Stimulated activated CD4-positive, alpha-beta T cell treated with anti-CD3 and anti-CD28 coated beads, Interleukin-2, amount 100 ng/mL, for 4 hours (primary cell): ENCODE measurements around the gene ENAM.
A peak's percentile ranks its signal among the peaks of the same experiment; 100 is the strongest.
"Not testable (repeated sequence)": the region's sequence is repeated elsewhere in the genome, so short reads cannot be mapped to it uniquely, and the experiment has no call there.

ENCODE experiments used
- DNase-seq: peaks from one replicate; pipeline ENCODE4 v3.0.0-alpha.2; 2020; ENCODE audit warnings: low read depth

ENAM gene

DNA sequence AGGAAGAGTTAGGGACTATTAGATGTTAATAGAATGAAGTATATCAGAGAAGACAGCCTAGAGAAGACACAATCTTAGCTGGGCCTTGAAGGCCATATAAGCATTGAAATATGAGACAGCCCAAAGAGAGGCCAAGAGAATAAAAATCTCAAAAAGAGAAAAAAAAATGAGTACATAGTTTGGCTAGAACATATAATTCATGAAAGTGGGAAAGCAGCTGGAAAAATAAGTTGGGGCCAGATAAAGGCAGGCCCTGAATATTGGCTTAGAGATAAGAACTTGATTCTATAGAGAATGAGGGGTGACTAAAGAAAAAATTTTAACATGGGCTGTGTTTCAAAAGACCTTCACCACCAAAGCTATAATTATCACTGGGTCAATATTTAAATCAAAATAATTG lies 52.4 kb downstream of the ENAM start:
- DNase-seq = no peak

DNA sequence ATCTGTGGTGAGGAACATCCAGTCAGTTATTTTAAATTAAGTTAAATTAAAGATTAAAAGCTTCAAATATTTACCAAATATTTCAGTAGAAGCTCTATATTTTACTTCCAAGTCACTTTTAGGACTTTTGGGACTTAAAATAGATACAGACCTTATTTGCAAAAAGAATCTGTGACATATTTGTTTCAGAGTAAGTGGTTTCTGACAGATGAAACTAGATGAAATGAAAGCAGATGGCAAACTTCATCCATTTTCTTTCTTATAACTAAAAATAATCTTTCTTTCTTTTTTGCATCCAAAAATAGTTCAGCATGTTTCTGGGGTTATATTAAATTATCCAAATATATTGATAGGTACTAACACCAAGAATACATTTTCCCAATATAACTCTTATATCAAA lies 53.2 kb downstream of the ENAM start:
- no peak for DNase-seq

DNA sequence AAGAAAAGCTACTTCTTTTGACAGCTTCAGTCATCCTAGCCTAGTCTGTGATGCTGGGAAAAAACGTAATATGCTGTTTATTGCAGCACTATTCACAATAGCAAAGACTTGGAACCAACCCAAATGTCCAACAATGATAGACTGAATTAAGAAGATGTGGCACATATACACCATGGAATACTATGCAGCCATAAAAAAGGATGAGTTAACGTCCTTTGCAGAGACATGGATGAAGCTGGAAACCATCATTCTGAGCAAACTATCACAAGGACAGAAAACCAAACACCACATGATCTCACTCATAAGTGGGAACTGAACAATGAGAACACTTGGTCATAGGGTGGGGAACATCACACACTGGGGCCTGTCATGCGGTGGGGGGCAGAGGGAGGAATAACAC lies 53.6 kb downstream of the ENAM start:
- DNase-seq = not testable (repeated sequence)

DNA sequence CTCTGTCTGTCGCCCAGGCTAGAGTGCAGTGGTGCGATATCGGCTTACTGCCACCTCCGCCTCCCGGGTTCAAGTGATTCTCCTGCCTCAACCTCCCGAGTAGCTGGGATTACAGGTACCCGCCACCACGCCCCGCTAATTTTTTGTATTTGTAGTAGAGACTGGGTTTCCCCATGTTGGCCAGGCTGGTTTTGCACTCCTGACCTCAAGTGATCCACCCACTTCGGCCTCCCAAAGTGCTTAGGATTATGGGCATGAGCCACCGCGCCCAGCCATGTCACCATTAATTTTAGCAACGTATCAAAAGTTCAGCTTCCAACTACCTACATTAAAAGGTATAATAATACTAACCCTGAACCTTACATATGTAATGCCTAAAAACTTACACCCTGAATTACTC lies 58.8 kb downstream of the ENAM start:
- DNase-seq = no peak

GRCh38 chr4:70687821-70688794 lies 59.6 kb downstream of the ENAM start, which contains the start of gene UTP3:
UTP3 (plus strand) TSS chr4:70688532; CDS start chr4:70688678, 146 bp downstream.
- DNase-seq = peak; percentile 89

GRCh38 chr4:70688795-70689231 lies 60.3 kb downstream of the ENAM start:
- DNase-seq = peak; percentile 15

- no peak for DNase-seq
Observed at GRCh38 chr4:70691661-70692060, 63.1 kb downstream of the ENAM start.

DNA sequence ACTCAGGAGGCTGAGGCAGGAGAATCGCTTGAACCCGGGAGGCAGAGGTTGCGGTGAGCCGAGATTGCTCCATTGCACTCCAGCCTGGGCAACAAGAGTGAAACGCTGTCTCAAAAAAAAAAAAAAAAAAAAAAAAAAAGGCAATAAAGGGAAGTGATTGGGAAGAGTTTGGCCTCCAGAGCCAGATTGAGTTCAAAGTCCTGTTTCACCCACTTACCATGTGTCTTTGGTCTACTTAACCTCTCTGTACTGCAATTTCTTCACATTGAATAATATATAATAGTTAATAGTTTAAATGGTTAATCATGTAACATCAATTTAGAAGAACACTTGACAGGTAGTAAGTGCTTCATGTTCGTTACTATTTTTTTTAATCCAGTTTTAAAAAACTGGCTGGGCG lies 66.1 kb downstream of the ENAM start:
- not testable (repeated sequence) for DNase-seq
